ENCODE measurements around the gene ERP44.
"Not testable (repeated sequence)": the region's sequence is repeated elsewhere in the genome, so short reads cannot be mapped to it uniquely, and the experiment has no call there.

The ERP44 gene

GRCh38 chr9:100067990-100068389 is 30.8 kb downstream of the ERP44 start:
- not testable (repeated sequence) for DNase-seq (ENCODE audit: low read depth)

DNA sequence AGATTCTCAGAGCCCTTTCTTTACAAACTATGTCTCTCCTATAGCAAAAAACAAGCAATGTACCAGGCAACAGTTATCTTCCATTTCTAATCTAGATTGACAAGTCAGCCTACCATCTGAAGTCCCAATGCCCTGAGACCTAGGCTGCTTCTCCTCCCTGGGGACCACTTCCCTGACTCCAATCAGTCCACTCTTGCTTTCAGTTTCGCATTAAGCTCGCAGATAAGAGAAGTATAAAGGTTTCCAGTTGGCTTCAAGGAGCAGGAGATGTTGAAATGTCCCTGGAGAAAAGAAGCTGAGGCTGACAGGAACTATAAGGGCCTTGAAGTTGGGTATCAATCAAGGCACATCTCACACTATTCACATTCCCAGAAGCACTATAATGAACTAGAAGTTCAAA is 32.3 kb downstream of the ERP44 start:
- DNase-seq (ENCODE audit: low read depth): peak; percentile 16

- DNase-seq (ENCODE audit: low read depth): peak; percentile 41
These were observed 33.8 kb downstream of the ERP44 start for GRCh38 chr9:100064872-100065581.

GRCh38 chr9:100063185-100063584 is 35.6 kb downstream of the ERP44 start:
- DNase-seq (ENCODE audit: low read depth): no peak

- DNase-seq (ENCODE audit: low read depth): not testable (repeated sequence)
These were observed 36.1 kb downstream of the ERP44 start for GRCh38 chr9:100062683-100063082.

GRCh38 chr9:100058699-100059579 is 39.9 kb downstream of the ERP44 start:
- no peak for DNase-seq (ENCODE audit: low read depth)

DNA sequence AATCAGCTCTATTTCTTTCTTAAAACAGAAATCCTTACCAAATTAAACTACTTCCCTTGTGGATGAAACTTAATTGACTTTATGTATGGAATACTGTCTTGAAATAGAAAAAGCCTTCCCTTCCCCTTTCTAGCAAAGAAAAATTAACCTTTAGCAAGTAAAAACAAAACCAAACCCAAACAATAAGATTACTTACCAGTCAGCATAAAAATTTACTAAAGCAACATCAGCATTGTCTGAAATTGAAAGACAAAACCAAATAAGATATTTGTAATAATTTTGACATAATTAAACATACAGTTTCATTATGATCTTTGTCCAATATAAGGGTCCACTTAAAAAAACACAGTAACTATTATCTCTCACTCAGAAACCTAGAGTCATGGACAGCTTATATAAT is 41.2 kb downstream of the ERP44 start:
- DNase-seq (ENCODE audit: low read depth): no peak

DNA sequence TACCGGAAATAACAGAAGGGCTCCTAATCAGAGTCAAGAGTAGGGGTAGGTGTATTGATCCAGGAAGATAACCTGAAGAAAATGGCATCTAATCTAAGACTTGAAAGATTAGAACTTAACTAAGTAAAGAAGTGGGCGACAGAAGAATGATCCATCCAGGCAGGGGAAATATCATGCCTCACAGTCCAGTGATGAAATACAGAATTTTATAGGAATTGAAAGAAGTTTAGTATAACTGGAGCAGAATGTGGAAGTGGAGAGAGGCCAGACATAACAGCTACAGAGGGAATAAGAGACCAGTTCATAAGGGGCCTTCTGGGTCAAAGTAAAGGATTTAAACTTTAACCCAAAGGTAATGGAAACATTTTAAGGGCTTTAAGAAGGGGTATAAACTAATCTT is 42.2 kb downstream of the ERP44 start:
- DNase-seq (ENCODE audit: low read depth): no peak

- DNase-seq (ENCODE audit: low read depth): no peak
These were observed 46.4 kb downstream of the ERP44 start for GRCh38 chr9:100052375-100052774.

DNA sequence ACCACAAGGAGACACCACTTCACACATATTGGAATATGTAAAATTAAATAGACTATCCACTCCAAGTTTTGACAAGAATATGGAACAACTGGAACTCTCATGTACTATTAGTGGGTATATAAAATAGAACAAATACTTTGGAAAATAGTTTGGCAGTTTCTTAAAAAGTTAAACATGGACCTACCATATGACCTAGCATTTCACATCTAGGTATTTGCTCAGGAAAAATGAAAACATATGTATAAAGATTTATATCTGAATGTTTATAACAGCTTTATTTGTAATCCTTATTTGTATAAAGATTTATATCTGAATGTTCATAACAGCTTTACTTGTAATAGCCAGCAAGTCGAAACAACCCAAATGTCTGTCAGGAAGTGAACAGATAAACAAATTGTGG is 49.2 kb downstream of the ERP44 start:
- no peak for DNase-seq (ENCODE audit: low read depth)

DNA sequence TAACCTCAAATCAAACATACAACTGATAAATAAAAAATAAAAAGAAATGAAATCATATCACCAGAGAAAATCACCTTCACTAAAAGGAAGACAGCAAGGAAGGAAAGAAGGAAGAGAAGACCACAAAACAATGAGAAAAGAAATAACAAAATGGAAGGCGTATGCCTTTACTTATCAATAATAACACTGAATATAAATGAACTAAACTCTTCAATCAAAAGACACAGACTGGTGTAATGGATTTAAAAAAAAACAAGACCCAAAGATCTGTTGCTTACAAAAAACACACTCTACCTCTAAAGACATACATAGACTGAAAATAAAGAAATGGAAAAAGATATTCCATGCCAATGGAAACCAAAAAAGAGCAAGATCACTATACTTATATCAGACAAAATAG is 60.3 kb downstream of the ERP44 start:
- DNase-seq (ENCODE audit: low read depth): no peak

GRCh38 chr9:100033877-100034551 is 64.8 kb downstream of the ERP44 start:
- no peak for DNase-seq (ENCODE audit: low read depth)

DNA sequence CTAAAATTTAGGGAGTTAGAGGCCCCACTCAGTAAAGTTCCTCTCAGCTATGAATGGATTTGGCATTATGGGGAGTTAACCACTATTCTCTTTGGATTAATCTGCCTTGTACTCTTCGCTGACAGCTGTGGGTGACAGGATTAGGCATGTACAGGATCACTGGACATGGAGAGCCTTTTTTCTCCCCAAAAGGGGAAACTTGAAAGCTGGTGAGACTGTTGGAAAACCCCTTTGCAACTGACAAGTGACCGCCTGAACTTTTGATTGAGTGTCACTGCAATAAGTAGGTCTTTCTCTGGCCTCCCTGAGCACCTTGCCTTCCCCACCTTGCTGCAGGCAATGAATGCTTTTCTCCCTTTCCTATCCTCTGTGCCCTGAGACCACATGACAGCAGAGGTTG is 68.3 kb downstream of the ERP44 start:
- DNase-seq (ENCODE audit: low read depth): no peak

DNA sequence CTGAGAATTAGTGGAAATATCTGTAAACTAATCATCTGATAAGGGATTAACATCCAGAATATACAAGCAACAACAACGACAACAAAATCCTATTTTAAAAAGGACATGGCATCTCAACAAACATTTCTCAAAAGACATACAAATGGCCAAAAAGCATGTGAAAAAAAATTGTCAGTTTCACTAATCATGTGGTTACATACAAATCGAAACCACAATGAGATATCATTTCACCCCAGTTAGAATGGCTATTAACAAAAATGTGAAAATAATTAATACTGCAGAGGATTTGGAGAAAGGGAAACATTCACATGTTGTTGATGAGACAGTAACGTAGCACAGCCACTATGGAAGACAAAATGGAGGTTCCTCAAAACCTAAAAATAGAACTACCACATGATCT is 69.5 kb downstream of the ERP44 start:
- DNase-seq (ENCODE audit: low read depth): no peak

DNA sequence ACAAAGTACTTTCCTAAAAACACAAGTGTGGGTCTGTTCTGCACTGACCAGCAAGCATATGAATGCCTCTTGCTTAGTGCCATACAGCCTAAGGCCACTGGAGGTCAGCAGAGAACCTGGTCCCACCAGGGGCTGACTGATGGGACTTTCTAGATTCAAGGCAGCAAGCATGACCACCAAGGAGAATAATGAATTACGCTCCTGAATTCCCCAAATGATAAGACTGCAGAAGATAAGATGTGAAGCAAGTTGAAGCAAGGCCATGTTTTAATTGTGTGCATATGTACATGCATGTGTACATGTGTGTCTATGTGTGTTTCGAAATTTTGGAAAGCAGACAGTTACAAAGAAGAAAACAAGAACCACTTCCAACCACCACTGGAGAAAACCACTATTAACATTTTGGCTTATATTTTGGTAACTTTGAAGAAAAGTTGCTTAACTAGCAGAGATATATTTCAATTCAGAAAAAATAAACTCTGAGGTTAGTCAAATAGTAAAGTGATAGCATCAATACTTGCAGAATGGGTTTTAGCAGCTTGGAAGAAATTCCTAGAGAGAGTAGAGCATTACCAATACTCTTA is 70.5 kb downstream of the ERP44 start:
- peak; percentile 72 for DNase-seq (ENCODE audit: low read depth)

- no peak for DNase-seq (ENCODE audit: low read depth)
These were observed 71.3 kb downstream of the ERP44 start for GRCh38 chr9:100027543-100027942.

DNA sequence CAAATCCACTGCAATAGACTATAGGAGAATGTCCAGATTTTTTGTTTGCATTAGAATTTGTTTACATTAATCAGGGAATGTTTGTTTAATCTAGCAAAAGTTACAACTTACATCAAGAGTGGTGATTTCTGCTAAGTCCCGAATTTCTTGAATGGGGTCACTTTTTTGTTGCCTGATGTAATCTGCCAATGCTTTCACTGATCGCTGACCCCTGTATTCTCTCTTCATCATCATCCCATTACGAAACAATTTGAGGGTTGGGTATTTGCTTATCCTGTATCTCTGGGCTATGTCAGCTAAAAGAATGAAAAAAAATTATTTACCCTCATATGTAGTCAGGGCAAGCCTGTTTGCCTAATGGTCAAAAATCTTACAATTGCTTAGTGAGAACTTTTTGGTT is 76.9 kb downstream of the ERP44 start:
- DNase-seq (ENCODE audit: low read depth): no peak

- no peak for DNase-seq (ENCODE audit: low read depth)
These were observed 78.5 kb downstream of the ERP44 start for GRCh38 chr9:100020121-100020795.

- DNase-seq (ENCODE audit: low read depth): no peak
These were observed 79.3 kb downstream of the ERP44 start for GRCh38 chr9:100019541-100019940.

- no peak for DNase-seq (ENCODE audit: low read depth)
These were observed 84.0 kb downstream of the ERP44 start for GRCh38 chr9:100014846-100015245.

- no peak for DNase-seq (ENCODE audit: low read depth)
These were observed 85.2 kb downstream of the ERP44 start for GRCh38 chr9:100013573-100013972.

DNA sequence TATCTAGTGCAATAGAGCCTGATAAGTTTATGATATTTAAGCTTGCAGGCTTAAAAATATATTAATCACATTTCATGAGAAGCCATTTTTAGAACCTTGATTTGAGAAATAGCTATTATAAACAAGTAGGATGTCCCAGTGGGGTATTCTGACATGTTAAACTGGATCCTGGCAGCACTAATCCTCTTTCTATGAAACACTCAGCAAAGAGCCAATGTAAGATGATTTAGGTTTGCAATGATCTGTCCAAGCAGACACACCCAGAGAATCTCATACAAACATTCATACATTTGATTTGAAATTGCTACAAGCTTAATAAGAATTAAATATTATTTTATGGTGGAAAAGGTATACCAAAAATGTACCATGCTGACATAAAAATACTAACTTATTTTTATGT is 86.5 kb downstream of the ERP44 start:
- no peak for DNase-seq (ENCODE audit: low read depth)
